ENCODE data around the gene YY1AP1. TPM values are rescaled to one million over a fixed set of nuclear protein-coding genes. Genes with fewer than 3 reads are reported as not detected.

YY1AP1 gene
- total and polyA plus RNA-seq, 10 of the 15 experiments (the other 5 are each of a cell fraction or from before 2014, with no cell fraction given) = 13.2 to 118 (median 40.5) TPM

GRCh38 chr1:155609515-155610256 is 78.9 kb downstream of the YY1AP1 start, which contains the start of gene MSTO1 (continued):
- TF ChIP-seq ZNF687 (IDR thresholded peaks at IDR 0.05) (peak; percentile 46; the same call in 1 of the 2 replicates), GABPA (IDR thresholded peaks at IDR 0.05; ENCODE audit: low read depth) (no peak), NFYB (IDR thresholded peaks at IDR 0.05; ENCODE audit: insufficient read depth, low read depth, low read length) (peak; percentile 74), BCL11A (IDR thresholded peaks at IDR 0.05; ENCODE audit: low read depth, low read length) (no peak), IRF4 (IDR thresholded peaks at IDR 0.05; ENCODE audit: low read depth, low read length) (no peak), NFYA (IDR thresholded peaks at IDR 0.05; ENCODE audit: borderline replicate concordance, low read depth, low read length) (no peak), ZBTB4 (CRISPR knock-in tag; IDR thresholded peaks at IDR 0.05) (no peak), HDGF (IDR thresholded peaks at IDR 0.05) (no peak; the same call in 1 of the 2 replicates), CBX5 (IDR thresholded peaks at IDR 0.05; ENCODE audit: low read depth) (no peak), NKRF (conservative IDR thresholded peaks at IDR 0.05) (peak; percentile 94), NR2C2 (IDR thresholded peaks at IDR 0.05; ENCODE audit: borderline replicate concordance, control insufficient read depth, insufficient read length, low read depth) (no peak), TARDBP (IDR thresholded peaks at IDR 0.05; ENCODE audit: borderline replicate concordance) (no peak), ZNF384 (IDR thresholded peaks at IDR 0.05; ENCODE audit: borderline replicate concordance, low read depth, low read length) (no peak), YY1 (IDR thresholded peaks at IDR 0.05; ENCODE audit: low read depth, low read length) (no peak), RAD51 (IDR thresholded peaks at IDR 0.05) (peak; percentile 91), BRCA1 (IDR thresholded peaks at IDR 0.05; ENCODE audit: low read depth, low read length) (no peak), EED (IDR thresholded peaks at IDR 0.05; ENCODE audit: low read depth) (peak; percentile 47; the same call in 1 of the 2 replicates), MLLT1 (IDR thresholded peaks at IDR 0.05) (peak; percentile 84)
